HCT116 (cell line): Measurements from ENCODE around the gene LCP1. TPM values are rescaled to one million over a fixed set of nuclear protein-coding genes. Genes with fewer than 3 reads are reported as not detected.

Experiments used
- ATAC-seq: fragments of 200-7000 bp; cut with Tn5 transposase; 2 replicates; pipeline ENCODE4 v1.9.1; 2020; ENCODE audit warnings: mild to moderate bottlenecking, moderate library complexity
- BruUV-seq: library from RNA; stranded (reverse); fragments of 400-500 nt; replicated peaks from 2 replicates; lab custom pipeline; 2021; lab: Mats Ljungman, UMichigan
- CTCF ChIA-PET: fragments of 300-600 bp; sonication (Branson Sonifier 250); formaldehyde crosslinking; loops from one replicate; lab custom pipeline; 2021; ENCODE audit warnings: antibody characterized with exemption; lab: Charles Lee
- POLR2A ChIA-PET: fragments of 300-600, 350-600 bp; sonication (Branson Sonifier 250); formaldehyde crosslinking; loops from one replicate; lab custom pipeline; 2021; ENCODE audit warnings: antibody characterized with exemption; lab: Charles Lee
- RAD21 ChIA-PET, 2 experiments: fragments of 300-600 bp; sonication (Branson Sonifier 250); formaldehyde crosslinking; loops; one replicate each; lab custom pipeline; 2023; ENCODE audit warnings: low total read pairs in 2 of 2; ENCODE audit not compliant: uncharacterized antibody in 2 of 2, unreplicated experiment in 2 of 2, low non-redundant PET in 1 of 2; lab: Charles Lee
- DNase-seq: peaks from one replicate; pipeline ENCODE4 v3.0.0-alpha.2; 2010; ENCODE audit warnings: low read depth, low spot score
- H2AFZ ChIP-seq: fragments of 200-600 bp; shearing (Covaris generic), sonication (generic); 2 replicates; pipeline ENCODE4 v1.6.1; 2017; ENCODE audit warnings: low read depth, mixed run types, mixed read lengths, antibody characterized with exemption, low read length; ENCODE audit not compliant: poor library complexity, severe bottlenecking
- H3K27ac ChIP-seq: 2 replicates; pipeline ENCODE4 v1.5.1; 2012; ENCODE audit warnings: low read depth, low read length
- H3K27me3 ChIP-seq: fragments of 200-600 bp; sonication (generic); 2 replicates; pipeline ENCODE4 v1.6.1; 2016; ENCODE audit warnings: mixed run types, low read length, mixed read lengths; ENCODE audit not compliant: insufficient read depth
- H3K36me3 ChIP-seq, 2 experiments: fragments of 200-500 bp in 1 of 2; fragments of 200-600 bp in 1 of 2; sonication (Bioruptor generic) in 1 of 2; sonication (generic) in 1 of 2; 2 replicates each; pipeline versions ENCODE4 v1.5.1 to v1.6.1; 2014 to 2016; ENCODE audit warnings: low read length in 2 of 2, inconsistent platforms in 1 of 2, mixed read lengths in 1 of 2, mixed run types in 1 of 2; ENCODE audit not compliant: insufficient read depth in 2 of 2, control insufficient read depth in 1 of 2
- H3K4me1 ChIP-seq, 2 experiments: fragments of 200-600 bp in 1 of 2; sonication (generic) in 1 of 2; 2 replicates each; pipeline versions ENCODE4 v1.5.1 to v1.6.1; 2012 to 2017; ENCODE audit warnings: low read length in 2 of 2, inconsistent platforms in 1 of 2, mild to moderate bottlenecking in 1 of 2, mixed read lengths in 1 of 2, mixed run types in 1 of 2, moderate library complexity in 1 of 2; ENCODE audit not compliant: insufficient read depth in 2 of 2, control insufficient read depth in 1 of 2
- H3K4me2 ChIP-seq: fragments of 200-600 bp; sonication (generic); 2 replicates; pipeline ENCODE4 v1.6.1; 2017; ENCODE audit warnings: mixed run types, low read length, mixed read lengths
- H3K4me3 ChIP-seq, 2 experiments: fragments of 200-600 bp in 1 of 2; sonication (generic) in 1 of 2; replicated peaks in 1 of 2; 2 replicates each; pipeline ENCODE4 v1.5.1; 2011 to 2016; ENCODE audit warnings: low read length in 2 of 2, control low read depth in 1 of 2, low read depth in 1 of 2, mild to moderate bottlenecking in 1 of 2, mixed read lengths in 1 of 2, mixed run types in 1 of 2
- H3K79me2 ChIP-seq: fragments of 200-600 bp; sonication (generic); 2 replicates; pipeline ENCODE4 v1.6.1; 2017; ENCODE audit warnings: mild to moderate bottlenecking, mixed run types, low read length, moderate library complexity, mixed read lengths; ENCODE audit not compliant: insufficient read depth
- H3K9ac ChIP-seq: fragments of 200-600 bp; sonication (generic); 2 replicates; pipeline ENCODE4 v1.6.1; 2016; ENCODE audit warnings: low read length, mixed read lengths
- H3K9me2 ChIP-seq: fragments of 200-600 bp; sonication (generic), shearing (Covaris generic); 2 replicates; pipeline ENCODE4 v1.6.1; 2017; ENCODE audit warnings: mixed run types, mild to moderate bottlenecking, moderate library complexity; ENCODE audit not compliant: insufficient read depth
- H3K9me3 ChIP-seq, 2 experiments: fragments of 200-500 bp in 1 of 2; fragments of 200-600 bp in 1 of 2; sonication (Bioruptor generic) in 1 of 2; sonication (generic) in 1 of 2; 2 replicates each; pipeline ENCODE4 v1.6.1; 2014 to 2017; ENCODE audit warnings: low read length in 2 of 2, mixed read lengths in 2 of 2, inconsistent platforms in 1 of 2, low read depth in 1 of 2, mild to moderate bottlenecking in 1 of 2, mixed run types in 1 of 2, moderate library complexity in 1 of 2; ENCODE audit not compliant: control insufficient read depth in 1 of 2, insufficient read depth in 1 of 2
- H4K20me1 ChIP-seq: fragments of 200-600 bp; sonication (generic), shearing (Covaris generic); 2 replicates; pipeline ENCODE4 v1.6.1; 2017; ENCODE audit warnings: mixed run types, mild to moderate bottlenecking, moderate library complexity; ENCODE audit not compliant: insufficient read depth
- EZH2 ChIP-seq: fragments of 200-600 bp; sonication (generic); IDR thresholded peaks from 2 replicates; pipeline ENCODE4 v1.6.1; 2017; ENCODE audit warnings: antibody characterized with exemption, mixed run types
- EZH2phosphoT487 ChIP-seq: fragments of 200-600 bp; IDR thresholded peaks from 2 replicates; pipeline ENCODE4 v1.6.1; 2018; ENCODE audit warnings: antibody characterized with exemption, borderline replicate concordance
- JUND ChIP-seq: IDR thresholded peaks from 2 replicates; pipeline ENCODE4 v1.6.1; 2012
- POLR2A ChIP-seq: IDR thresholded peaks from 2 replicates; pipeline ENCODE4 v1.7.0; 2011; ENCODE audit warnings: borderline replicate concordance; ENCODE audit not compliant: insufficient read depth, insufficient read length; ENCODE audit errors: extremely low read depth
- RAD21 ChIP-seq: IDR thresholded peaks from 2 replicates; pipeline ENCODE4 v1.6.1; 2012; ENCODE audit warnings: low read depth, mild to moderate bottlenecking
- SP1 ChIP-seq: IDR thresholded peaks from 2 replicates; pipeline ENCODE4 v1.6.1; 2012; ENCODE audit warnings: low read depth
- ZNF274 ChIP-seq: fragments of 200-500 bp; sonication (Bioruptor generic); IDR thresholded peaks from 2 replicates; pipeline ENCODE4 v1.6.1; 2014; ENCODE audit warnings: mild to moderate bottlenecking, low read depth, low read length, inconsistent platforms
- intact Hi-C: fragments of 100-400 bp; cut with micrococcal nuclease; formaldehyde crosslinking; loops from 2 replicates; pipeline ENCODE4 v1.10.0; 2022
- total RNA-seq: library from RNA; stranded (reverse); gene quantifications from one replicate; pipeline ENCODE4 v1.2.1, GENCODE V29; 2021; ENCODE audit not compliant: unreplicated experiment
- TF ChIP-seq, protein P1 (sequence below): IDR thresholded peaks from 2 replicates; pipeline ENCODE4 v1.6.1; 2011; ENCODE audit warnings: mild to moderate bottlenecking, low read length, moderate library complexity; ENCODE audit not compliant: insufficient replicate concordance; ENCODE audit errors: extremely low read depth
- TF ChIP-seq, protein P2 (sequence below): IDR thresholded peaks from 2 replicates; pipeline ENCODE4 v1.6.1; 2012; ENCODE audit warnings: low read depth

Gene LCP1
- total RNA-seq, 1 experiment from 2014 or later, result 2.2 TPM

DNA sequence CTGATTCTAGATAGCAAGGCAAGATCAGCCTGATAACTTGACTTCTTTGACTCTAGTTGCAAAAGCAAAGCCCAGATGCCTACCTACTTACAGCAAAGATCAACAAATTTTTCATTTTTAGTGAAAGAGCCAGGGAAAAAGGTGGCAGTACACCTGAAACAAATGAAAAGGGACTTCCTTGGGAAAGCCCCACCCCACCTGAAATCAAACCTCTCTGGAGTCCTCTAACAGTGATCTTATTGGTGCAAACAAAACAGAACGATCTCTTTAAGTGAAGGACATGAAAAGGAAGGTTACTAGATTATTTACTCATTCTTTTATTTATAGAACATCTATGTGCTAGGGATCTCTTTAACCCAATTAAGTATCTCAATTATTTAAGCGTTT is 507 bp upstream of the LCP1 start:
- Histone ChIP-seq H3K9me2 (no peaks in the 10 kb centered on the region), H3K4me1 (no peaks in the 10 kb centered on the region), H3K4me2 (no peak overlapping the region), H3K79me2 (no peaks in the 10 kb centered on the region), H3K27me3 (no peaks in the 10 kb centered on the region), H3K9me3 (no peaks in the 10 kb centered on the region)
- no peak for ATAC-seq
- TF ChIP-seq RAD21 (no peak), EZH2phosphoT487 (no peak), JUND (no peak), SP1 (no peak)
- TF ChIP-seq, protein P1, sequence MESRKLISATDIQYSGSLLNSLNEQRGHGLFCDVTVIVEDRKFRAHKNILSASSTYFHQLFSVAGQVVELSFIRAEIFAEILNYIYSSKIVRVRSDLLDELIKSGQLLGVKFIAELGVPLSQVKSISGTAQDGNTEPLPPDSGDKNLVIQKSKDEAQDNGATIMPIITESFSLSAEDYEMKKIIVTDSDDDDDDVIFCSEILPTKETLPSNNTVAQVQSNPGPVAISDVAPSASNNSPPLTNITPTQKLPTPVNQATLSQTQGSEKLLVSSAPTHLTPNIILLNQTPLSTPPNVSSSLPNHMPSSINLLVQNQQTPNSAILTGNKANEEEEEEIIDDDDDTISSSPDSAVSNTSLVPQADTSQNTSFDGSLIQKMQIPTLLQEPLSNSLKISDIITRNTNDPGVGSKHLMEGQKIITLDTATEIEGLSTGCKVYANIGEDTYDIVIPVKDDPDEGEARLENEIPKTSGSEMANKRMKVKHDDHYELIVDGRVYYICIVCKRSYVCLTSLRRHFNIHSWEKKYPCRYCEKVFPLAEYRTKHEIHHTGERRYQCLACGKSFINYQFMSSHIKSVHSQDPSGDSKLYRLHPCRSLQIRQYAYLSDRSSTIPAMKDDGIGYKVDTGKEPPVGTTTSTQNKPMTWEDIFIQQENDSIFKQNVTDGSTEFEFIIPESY, result no peak
- TF ChIP-seq, all 23 proteins: peak for 0
- intact Hi-C loops, result no loop called here
- Histone ChIP-seq H3K4me3 (no peak overlapping the region), H3K36me3 (no peaks in the 10 kb centered on the region), H4K20me1 (no peaks in the 10 kb centered on the region), H3K9ac (no peak overlapping the region), H3K27ac (no peak overlapping the region), H2AFZ (no peak overlapping the region)
- no peak for DNase-seq
- BruUV-seq, result no TSS peak
- ChIA-PET CTCF (no interaction called here), POLR2A (no interaction called here), RAD21 (interaction anchor here in 1 of 2 experiments (0.7 kb wide), 1 partner anchor 88 kb away, joined by 5 read pairs; no protein-coding TSS in a partner anchor)

DNA sequence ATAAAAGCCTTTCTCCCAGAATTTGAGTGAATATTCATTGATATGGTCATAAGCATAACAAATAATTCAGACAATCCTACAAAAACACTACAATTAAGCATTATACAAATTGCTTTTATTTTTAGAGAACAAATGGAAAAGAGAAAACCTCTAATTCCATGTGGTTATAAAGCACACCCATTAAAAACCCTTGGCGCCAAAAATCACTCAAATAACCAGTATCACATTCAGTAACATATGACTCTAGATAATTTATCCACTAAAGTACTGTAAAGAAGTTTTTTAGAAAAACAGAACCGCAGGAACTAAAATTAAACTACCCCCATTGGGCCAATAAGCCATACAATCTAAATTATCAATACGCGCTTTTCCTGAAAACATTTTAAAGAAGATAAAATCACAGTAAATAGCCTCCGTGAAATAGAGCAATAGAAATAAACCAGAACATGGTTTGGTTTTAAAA is 569 bp downstream of the LCP1 start:
- no peak overlapping the region for H3K4me3 ChIP-seq
- POLR2A ChIA-PET, result no interaction called here
- no peaks in the 10 kb centered on the region for H3K9me2 ChIP-seq
- no peak overlapping the region for H3K27ac ChIP-seq
- H2AFZ ChIP-seq, result no peak overlapping the region
- no peaks in the 10 kb centered on the region for H3K79me2 ChIP-seq
- H3K36me3 ChIP-seq, result no peaks in the 10 kb centered on the region
- no peaks in the 10 kb centered on the region for H3K27me3 ChIP-seq
- H3K9me3 ChIP-seq, result no peaks in the 10 kb centered on the region
- no peaks in the 10 kb centered on the region for H3K4me1 ChIP-seq
- DNase-seq (no peak), ATAC-seq (no peak)
- no peak overlapping the region for H3K4me2 ChIP-seq
- no peak overlapping the region for H3K9ac ChIP-seq
- H4K20me1 ChIP-seq, result no peaks in the 10 kb centered on the region
- TF ChIP-seq, protein P1, result no peak
- TF ChIP-seq ZNF274 (no peak), POLR2A (no peak), SP1 (no peak), EZH2 (no peak), EZH2phosphoT487 (no peak)
- TF ChIP-seq, protein P2, sequence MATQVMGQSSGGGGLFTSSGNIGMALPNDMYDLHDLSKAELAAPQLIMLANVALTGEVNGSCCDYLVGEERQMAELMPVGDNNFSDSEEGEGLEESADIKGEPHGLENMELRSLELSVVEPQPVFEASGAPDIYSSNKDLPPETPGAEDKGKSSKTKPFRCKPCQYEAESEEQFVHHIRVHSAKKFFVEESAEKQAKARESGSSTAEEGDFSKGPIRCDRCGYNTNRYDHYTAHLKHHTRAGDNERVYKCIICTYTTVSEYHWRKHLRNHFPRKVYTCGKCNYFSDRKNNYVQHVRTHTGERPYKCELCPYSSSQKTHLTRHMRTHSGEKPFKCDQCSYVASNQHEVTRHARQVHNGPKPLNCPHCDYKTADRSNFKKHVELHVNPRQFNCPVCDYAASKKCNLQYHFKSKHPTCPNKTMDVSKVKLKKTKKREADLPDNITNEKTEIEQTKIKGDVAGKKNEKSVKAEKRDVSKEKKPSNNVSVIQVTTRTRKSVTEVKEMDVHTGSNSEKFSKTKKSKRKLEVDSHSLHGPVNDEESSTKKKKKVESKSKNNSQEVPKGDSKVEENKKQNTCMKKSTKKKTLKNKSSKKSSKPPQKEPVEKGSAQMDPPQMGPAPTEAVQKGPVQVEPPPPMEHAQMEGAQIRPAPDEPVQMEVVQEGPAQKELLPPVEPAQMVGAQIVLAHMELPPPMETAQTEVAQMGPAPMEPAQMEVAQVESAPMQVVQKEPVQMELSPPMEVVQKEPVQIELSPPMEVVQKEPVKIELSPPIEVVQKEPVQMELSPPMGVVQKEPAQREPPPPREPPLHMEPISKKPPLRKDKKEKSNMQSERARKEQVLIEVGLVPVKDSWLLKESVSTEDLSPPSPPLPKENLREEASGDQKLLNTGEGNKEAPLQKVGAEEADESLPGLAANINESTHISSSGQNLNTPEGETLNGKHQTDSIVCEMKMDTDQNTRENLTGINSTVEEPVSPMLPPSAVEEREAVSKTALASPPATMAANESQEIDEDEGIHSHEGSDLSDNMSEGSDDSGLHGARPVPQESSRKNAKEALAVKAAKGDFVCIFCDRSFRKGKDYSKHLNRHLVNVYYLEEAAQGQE, result no peak
- TF ChIP-seq, all 23 proteins: peak for 0
- ChIA-PET CTCF (no interaction called here), RAD21 (no interaction called here)
- intact Hi-C loops, result no loop called here
- BruUV-seq, result no TSS peak
